H1 (cell line): ENCODE measurements around the gene CADM2. TPM values are rescaled to one million over a fixed set of nuclear protein-coding genes. Genes with fewer than 3 reads are reported as not detected.
A peak's percentile ranks its signal among the peaks of the same experiment; 100 is the strongest.

Experiments
- CTCF ChIA-PET: fragments of 300-600 bp; sonication (Branson Sonifier 250); formaldehyde crosslinking; loops from one replicate; lab custom pipeline; 2021; ENCODE audit not compliant: partially characterized antibody; lab: Charles Lee
- POLR2A ChIA-PET: fragments of 300-600 bp; sonication (Branson Sonifier 250); formaldehyde crosslinking; loops from one replicate; lab custom pipeline; 2021; ENCODE audit warnings: inconsistent platforms; ENCODE audit not compliant: partially characterized antibody; lab: Charles Lee
- DNase-seq, 2 experiments: peaks; one replicate each; pipeline versions ENCODE4 v3.0.0 to v3.0.0-alpha.2; 2010 to 2022; ENCODE audit warnings: low spot score in 2 of 2, low read depth in 1 of 2, mixed read lengths in 1 of 2
- FAIRE-seq: peaks from 2 replicates; lab custom pipeline; 2011; peaks lifted over from hg19 to GRCh38; lab: Jason Lieb, UNC
- H2AFZ ChIP-seq: 2 replicates; pipeline ENCODE4 v1.8.1; 2012; ENCODE audit warnings: low read length, inconsistent platforms
- H2AK5ac ChIP-seq: 2 replicates; pipeline ENCODE4 v1.6.1; 2013; ENCODE audit warnings: low read depth, low read length
- H2BK120ac ChIP-seq: replicated peaks from 2 replicates; pipeline ENCODE3; 2013; ENCODE audit warnings: low read depth, low read length, inconsistent platforms
- H2BK12ac ChIP-seq: 2 replicates; pipeline ENCODE4 v1.6.1; 2013; ENCODE audit warnings: low read depth, low read length
- H2BK15ac ChIP-seq: 2 replicates; pipeline ENCODE4 v1.6.1; 2013; ENCODE audit warnings: low read length
- H2BK20ac ChIP-seq: 2 replicates; pipeline ENCODE4 v1.6.1; 2013; ENCODE audit warnings: low read length
- H2BK5ac ChIP-seq: 2 replicates; pipeline ENCODE4 v1.6.1; 2013; ENCODE audit warnings: low read depth, low read length
- H3K14ac ChIP-seq: 2 replicates; pipeline ENCODE4 v1.6.1; 2013; ENCODE audit warnings: inconsistent platforms; ENCODE audit not compliant: insufficient read length
- H3K18ac ChIP-seq: 2 replicates; pipeline ENCODE4 v1.6.1; 2013; ENCODE audit warnings: low read length; ENCODE audit errors: extremely low read depth
- H3K23ac ChIP-seq: 2 replicates; pipeline ENCODE4 v1.6.1; 2013; ENCODE audit warnings: inconsistent platforms; ENCODE audit not compliant: insufficient read length
- H3K23me2 ChIP-seq: 2 replicates; pipeline ENCODE4 v1.6.1; 2013; ENCODE audit warnings: low read depth, low read length
- H3K27ac ChIP-seq: 2 replicates; pipeline ENCODE4 v1.6.1; 2011; ENCODE audit warnings: low read depth, low read length, inconsistent platforms
- H3K27me3 ChIP-seq, 4 experiments: replicated peaks in 1 of 4; 1 replicate in 1 of 4; 2 replicates in 3 of 4; pipeline versions ENCODE4 v1.6.1 to v1.8.1; 2011 to 2013; ENCODE audit warnings: low read length in 3 of 4, mild to moderate bottlenecking in 3 of 4, inconsistent platforms in 2 of 4, mixed read lengths in 2 of 4, moderate library complexity in 1 of 4; ENCODE audit not compliant: control insufficient read depth in 3 of 4, insufficient read depth in 3 of 4; ENCODE audit errors: extremely low read depth in 1 of 4
- H3K36me3 ChIP-seq, 4 experiments: 2 replicates each; pipeline versions ENCODE4 v1.6.1 to v1.8.1; 2011 to 2013; ENCODE audit warnings: mild to moderate bottlenecking in 4 of 4, low read length in 3 of 4, moderate library complexity in 2 of 4, control low read depth in 1 of 4, inconsistent platforms in 1 of 4; ENCODE audit not compliant: insufficient read depth in 4 of 4, control insufficient read depth in 2 of 4
- H3K4ac ChIP-seq: replicated peaks from 2 replicates; pipeline ENCODE3; 2013; ENCODE audit warnings: low read length, low read depth, mixed read lengths, inconsistent platforms; ENCODE audit not compliant: insufficient read length
- H3K4me1 ChIP-seq, 4 experiments: replicated peaks in 1 of 4; 1 replicate in 1 of 4; 2 replicates in 3 of 4; pipeline versions ENCODE4 v1.6.1 to v1.8.1; 2011 to 2013; ENCODE audit warnings: low read length in 3 of 4, inconsistent platforms in 2 of 4, mixed read lengths in 1 of 4; ENCODE audit not compliant: insufficient read depth in 4 of 4, control insufficient read depth in 3 of 4
- H3K4me2 ChIP-seq, 2 experiments: 2 replicates each; pipeline versions ENCODE4 v1.6.1 to v1.8.1; 2011 to 2013; ENCODE audit warnings: low read depth in 2 of 2, low read length in 2 of 2, control low read depth in 1 of 2, inconsistent platforms in 1 of 2, mild to moderate bottlenecking in 1 of 2; ENCODE audit not compliant: insufficient read depth in 1 of 2
- H3K4me3 ChIP-seq, 4 experiments: fragments of 200-600, 300-600 bp in 1 of 4; sonication (generic), shearing (Covaris generic), sonication (Bioruptor Twin) in 1 of 4; 2 replicates each; pipeline versions ENCODE4 v1.5.1 to v1.8.1; 2011 to 2016; ENCODE audit warnings: low read length in 4 of 4, low read depth in 3 of 4, control low read depth in 2 of 4, inconsistent platforms in 2 of 4, mild to moderate bottlenecking in 2 of 4, mixed read lengths in 1 of 4, moderate library complexity in 1 of 4; ENCODE audit not compliant: insufficient read depth in 2 of 4; ENCODE audit errors: extremely low read depth in 1 of 4
- H3K56ac ChIP-seq: replicated peaks from 2 replicates; pipeline ENCODE3; 2013; ENCODE audit warnings: low read depth, mild to moderate bottlenecking, mixed read lengths, low read length, inconsistent platforms; ENCODE audit not compliant: insufficient read length
- H3K79me1 ChIP-seq: 2 replicates; pipeline ENCODE4 v1.6.1; 2013; ENCODE audit warnings: low read depth, low read length, control low read depth
- H3K79me2 ChIP-seq, 2 experiments: 2 replicates each; pipeline versions ENCODE4 v1.6.1 to v1.8.1; 2012 to 2013; ENCODE audit warnings: low read length in 2 of 2, mild to moderate bottlenecking in 2 of 2, inconsistent platforms in 1 of 2; ENCODE audit not compliant: insufficient read depth in 2 of 2, control insufficient read depth in 1 of 2
- H3K9ac ChIP-seq, 4 experiments: replicated peaks in 1 of 4; 1 replicate in 1 of 4; 2 replicates in 3 of 4; pipeline versions ENCODE4 v1.6.1 to v1.8.1; 2011 to 2013; ENCODE audit warnings: low read depth in 3 of 4, low read length in 3 of 4, control low read depth in 2 of 4, mild to moderate bottlenecking in 2 of 4, moderate library complexity in 2 of 4, inconsistent platforms in 1 of 4; ENCODE audit errors: extremely low read depth in 1 of 4
- H3K9me3 ChIP-seq, 2 experiments: 2 replicates each; pipeline versions ENCODE4 v1.6.1 to v1.8.1; 2012 to 2013; ENCODE audit warnings: mild to moderate bottlenecking in 2 of 2, moderate library complexity in 2 of 2, control low read depth in 1 of 2, inconsistent platforms in 1 of 2, low read depth in 1 of 2, low read length in 1 of 2, mixed read lengths in 1 of 2; ENCODE audit not compliant: insufficient read depth in 2 of 2
- H4K20me1 ChIP-seq, 2 experiments: replicated peaks in 1 of 2; 2 replicates each; pipeline versions ENCODE3 to v1.8.1; 2011 to 2013; ENCODE audit warnings: inconsistent platforms in 2 of 2, low read length in 2 of 2, mild to moderate bottlenecking in 1 of 2; ENCODE audit not compliant: insufficient read depth in 2 of 2, control insufficient read depth in 1 of 2
- H4K5ac ChIP-seq: 2 replicates; pipeline ENCODE4 v1.6.1; 2013; ENCODE audit warnings: low read length, low read depth, mixed read lengths, inconsistent platforms; ENCODE audit not compliant: insufficient read length
- H4K8ac ChIP-seq: 2 replicates; pipeline ENCODE4 v1.8.0; 2013; ENCODE audit warnings: mild to moderate bottlenecking, moderate library complexity, low read length, inconsistent platforms; ENCODE audit not compliant: insufficient read depth; ENCODE audit errors: extremely low read depth
- H4K91ac ChIP-seq: replicated peaks from 2 replicates; pipeline ENCODE3; 2013; ENCODE audit warnings: low read length, mixed read lengths, inconsistent platforms; ENCODE audit not compliant: insufficient read length
- JUND ChIP-seq: IDR thresholded peaks from 2 replicates; pipeline ENCODE4 v1.6.1; 2011; ENCODE audit warnings: mild to moderate bottlenecking, improper control_type of control experiment, low read length
- KDM5A ChIP-seq: fragments of 200-600 bp; IDR thresholded peaks from 2 replicates; pipeline ENCODE4 v1.7.1; 2012; ENCODE audit warnings: mild to moderate bottlenecking, low read length, inconsistent platforms, mixed read lengths
- RXRA ChIP-seq: IDR thresholded peaks from 2 replicates; pipeline ENCODE4 v1.6.1; 2011; ENCODE audit warnings: low read depth, mild to moderate bottlenecking, low read length, moderate library complexity; ENCODE audit not compliant: insufficient read depth
- WGBS, 2 experiments: shearing (Covaris generic) in 1 of 2; methylation state at CpG; one replicate each; pipeline versions ENCODE4 v1.1.6 to v1.1.7; 2013 to 2015; ENCODE audit warnings: low lambda C conversion rate in 2 of 2, mixed read lengths in 2 of 2, inconsistent platforms in 1 of 2, low coverage in 1 of 2, missing lambda C conversion rate in 1 of 2; ENCODE audit not compliant: insufficient replicate concordance in 2 of 2, insufficient coverage in 1 of 2, insufficient read length in 1 of 2; ENCODE audit errors: extremely low coverage in 1 of 2, missing lambda C conversion rate in 1 of 2; 5-methylcytosine and 5-hydroxymethylcytosine counted together
- polyA plus RNA-seq, 7 experiments: library from polyadenylated mRNA; depleted of rRNA in 3 of 7; stranded (reverse) in 5 of 7; unstranded in 2 of 7; fragments of >200 nt in 5 of 7; fragments of 200-250 nt in 2 of 7; gene quantifications; 1 replicate in 5 of 7; 2 replicates in 1 of 7; 4 replicates in 1 of 7; pipeline versions ENCODE4 v1.2.1 to v1.2.3, GENCODE V29; 2011 to 2013; ENCODE audit warnings: missing spikeins in 2 of 7, mixed read lengths in 2 of 7
- total RNA-seq: library from RNA; stranded (reverse); fragmentation: NEBNext Ultra II Directional; extraction: Animal tissue kit (Norgen Biotek cat#: 25700); gene quantifications from 2 replicates; pipeline ENCODE4 v1.2.1, GENCODE V29; 2021

CADM2 gene
- total and polyA plus RNA-seq, 2 of the 8 experiments (the other 6 are each of a cell fraction or from before 2014, with no cell fraction given): 14.9 to 20.9 TPM

GRCh38 chr3:86087160-86087871, 1128.5 kb downstream of the CADM2 start:
- no peak overlapping the region for H3K23ac ChIP-seq
- H4K5ac ChIP-seq: no peak overlapping the region
- no peak overlapping the region for H3K9ac ChIP-seq
- H2AFZ ChIP-seq: 0 out of 2 replicates have a peak overlapping the region, but pooled peaks have one; percentile 58
- no peak overlapping the region for H3K4me2 ChIP-seq
- H3K56ac ChIP-seq: no peak overlapping the region
- H3K79me1 ChIP-seq: no peaks in the 10 kb centered on the region
- DNase-seq (no peak), FAIRE-seq (no peak)
- H3K18ac ChIP-seq: no peak overlapping the region
- H3K23me2 ChIP-seq: no peaks in the 10 kb centered on the region; the same call in 1 of the 2 replicates
- WGBS, 2 experiments: 85% methylated on average over 6 of the region's 6 CpGs; no CpG with 5 or more reads in 1 of the 2 experiments
- no peak overlapping the region for H2BK20ac ChIP-seq
- H3K4ac ChIP-seq: no peak overlapping the region
- no peak overlapping the region for H4K8ac ChIP-seq
- no peaks in the 10 kb centered on the region for H3K79me2 ChIP-seq
- H4K20me1 ChIP-seq: no peaks in the 10 kb centered on the region
- H3K27me3 ChIP-seq: no peaks in the 10 kb centered on the region
- H3K36me3 ChIP-seq: no peaks in the 10 kb centered on the region
- H2BK120ac ChIP-seq: no peak overlapping the region
- no peak overlapping the region for H2BK12ac ChIP-seq
- peaks cover 12 to 15% of the 10 kb centered on the region in 2 experiments for H3K9me3 ChIP-seq
- H2AK5ac ChIP-seq: no peak overlapping the region
- H2BK5ac ChIP-seq: no peak overlapping the region
- peaks cover 0 to 3% (median 0%) of the 10 kb centered on the region in 4 experiments; a peak in 2 of 7 replicates for H3K4me1 ChIP-seq
- POLR2A ChIA-PET: no interaction called here
- no peak overlapping the region for H3K27ac ChIP-seq
- no peak for TF ChIP-seq RXRA
- no peak for TF ChIP-seq JUND
- TF ChIP-seq KDM5A: no peak
- no peak overlapping the region for H3K14ac ChIP-seq
- CTCF ChIA-PET: interaction anchor here (0.7 kb wide), 1 partner anchor 10 kb away, joined by 3 read pairs; no protein-coding TSS in a partner anchor
- H4K91ac ChIP-seq: no peak overlapping the region
- no peak overlapping the region for H2BK15ac ChIP-seq
- no peak overlapping the region for H3K4me3 ChIP-seq
